HG02642 (cell line): ENCODE measurements around the gene PTH1R.

Source experiments
- ATAC-seq: cut with Tn5 transposase; IDR thresholded peaks from one replicate; pipeline ENCODE4 v1.9.1; 2021; ENCODE audit warnings: mild to moderate bottlenecking; ENCODE audit not compliant: unreplicated experiment, poor library complexity

PTH1R gene

GRCh38 chr3:46880884-46881595, 3.5 kb downstream of the PTH1R start:
- ATAC-seq: no peak

- ATAC-seq: no peak
Observed at GRCh38 chr3:46881596-46882376, 4.3 kb downstream of the PTH1R start.

- no peak for ATAC-seq
Observed at GRCh38 chr3:46882377-46883053, 5.0 kb downstream of the PTH1R start.

- no peak for ATAC-seq
Observed at GRCh38 chr3:46883054-46883829, 5.7 kb downstream of the PTH1R start.

- ATAC-seq: no peak
Observed at GRCh38 chr3:46883830-46884185, 6.3 kb downstream of the PTH1R start.

- no peak for ATAC-seq
Observed at GRCh38 chr3:46884427-46884826, 6.9 kb downstream of the PTH1R start.

GRCh38 chr3:46884929-46885328, 7.4 kb downstream of the PTH1R start:
- no peak for ATAC-seq

GRCh38 chr3:46885612-46886011, 8.1 kb downstream of the PTH1R start:
- ATAC-seq: no peak

- ATAC-seq: no peak
Observed at GRCh38 chr3:46887980-46888494, 10.5 kb downstream of the PTH1R start.

- no peak for ATAC-seq
Observed at GRCh38 chr3:46888705-46889104, 11.2 kb downstream of the PTH1R start.

GRCh38 chr3:46889381-46890110, 12.0 kb downstream of the PTH1R start:
- no peak for ATAC-seq

GRCh38 chr3:46890132-46890531, 12.6 kb downstream of the PTH1R start:
- no peak for ATAC-seq

- ATAC-seq: no peak
Observed at GRCh38 chr3:46891132-46891531, 13.6 kb downstream of the PTH1R start.

- no peak for ATAC-seq
Observed at GRCh38 chr3:46892285-46893145, 15.0 kb downstream of the PTH1R start.

GRCh38 chr3:46893146-46893748, 15.7 kb downstream of the PTH1R start:
- no peak for ATAC-seq

- no peak for ATAC-seq
Observed at GRCh38 chr3:46893763-46894162, 16.2 kb downstream of the PTH1R start.

- ATAC-seq: no peak
Observed at GRCh38 chr3:46894256-46894655, 16.7 kb downstream of the PTH1R start.

- ATAC-seq: no peak
Observed at GRCh38 chr3:46895204-46895660, 17.7 kb downstream of the PTH1R start.
